HG02852 (cell line): ENCODE measurements around the gene SLC26A11.

ENCODE experiments used
- ATAC-seq: cut with Tn5 transposase; IDR thresholded peaks from one replicate; pipeline ENCODE4 v1.9.1; 2021; ENCODE audit warnings: mild to moderate bottlenecking, moderate library complexity; ENCODE audit not compliant: unreplicated experiment

The SLC26A11 gene

DNA sequence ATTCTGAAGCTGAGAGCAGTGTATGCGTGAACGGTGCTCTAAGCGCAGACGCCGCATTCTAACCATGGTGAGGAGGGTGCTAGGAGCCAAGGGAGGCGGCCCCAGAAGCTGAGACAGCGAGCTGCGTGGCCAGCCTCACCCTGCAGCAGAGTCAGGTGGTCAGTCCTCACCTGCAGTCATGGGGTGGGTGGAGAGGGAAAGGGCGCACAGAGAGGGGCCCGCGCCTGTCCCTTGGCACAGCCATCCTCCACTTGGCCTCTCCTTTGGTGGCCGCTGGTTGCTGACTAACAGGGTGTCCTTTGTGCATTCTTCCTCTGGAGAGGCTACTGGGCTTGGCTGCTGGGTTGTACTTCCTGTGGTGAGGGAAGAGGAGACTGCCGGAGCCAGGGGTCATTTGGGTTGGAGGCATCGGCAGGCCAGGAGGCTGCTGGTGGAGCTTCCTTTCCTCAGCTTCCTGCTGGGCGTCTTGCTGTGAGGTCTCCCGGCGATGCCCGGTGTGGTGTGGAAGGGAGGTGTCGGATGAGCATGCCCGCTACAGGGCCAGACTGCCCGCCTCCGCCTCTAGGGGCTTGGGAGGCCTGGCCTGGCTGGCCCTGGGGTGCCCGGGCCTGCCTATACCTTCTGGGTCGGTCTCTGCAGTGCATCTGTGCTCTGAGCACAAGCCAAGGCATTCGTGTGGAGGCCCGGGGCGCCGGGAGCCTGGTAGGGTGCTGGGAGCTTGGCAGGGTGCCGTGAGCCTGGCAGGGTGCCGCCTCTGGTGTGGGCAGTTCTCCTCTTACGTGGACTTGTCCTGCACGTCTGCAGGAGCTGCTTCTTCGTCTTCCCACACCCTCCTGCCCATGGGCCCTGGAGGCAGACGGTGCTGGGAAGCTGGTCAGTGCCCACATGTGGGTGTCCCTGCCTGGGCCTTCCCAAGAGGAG lies 57.8 kb downstream of the SLC26A11 start:
- no peak for ATAC-seq

DNA sequence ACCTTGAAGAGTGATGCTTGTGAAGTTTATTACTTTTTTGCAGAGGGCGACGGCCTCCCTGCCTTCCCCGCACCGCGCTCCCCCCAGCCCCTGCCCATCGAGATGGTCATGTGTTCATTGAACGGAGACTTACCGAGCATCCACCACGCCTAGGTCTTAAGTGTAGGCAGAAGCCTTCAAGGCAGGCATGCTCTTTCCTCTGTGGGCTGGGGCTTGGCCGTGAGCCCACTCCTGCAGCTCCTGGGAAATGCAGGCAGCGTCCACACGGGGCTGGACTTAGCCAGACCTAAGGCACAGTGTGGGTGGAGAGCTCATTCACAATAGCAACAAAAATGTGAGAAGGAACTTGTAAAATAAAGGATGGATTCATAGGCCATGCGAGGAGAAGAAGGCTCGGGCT lies 59.7 kb downstream of the SLC26A11 start:
- ATAC-seq: no peak

DNA sequence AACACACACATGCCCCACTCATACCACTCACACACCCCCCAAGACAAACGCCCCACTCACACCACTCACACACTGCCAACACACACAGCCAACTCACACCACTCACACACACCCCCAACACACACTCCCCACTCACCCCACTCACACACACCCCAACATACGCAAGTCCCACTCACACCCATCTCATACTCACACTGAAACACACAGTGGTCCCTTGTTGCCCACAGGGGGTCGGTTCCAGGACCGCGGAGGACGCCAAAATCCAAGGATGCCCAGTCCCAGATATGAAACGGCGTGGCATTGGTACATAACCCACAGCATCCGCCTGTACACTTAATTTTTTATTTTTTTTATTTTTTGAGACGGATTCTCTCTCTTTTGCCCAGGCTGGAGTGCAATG lies 61.3 kb downstream of the SLC26A11 start:
- no peak for ATAC-seq

DNA sequence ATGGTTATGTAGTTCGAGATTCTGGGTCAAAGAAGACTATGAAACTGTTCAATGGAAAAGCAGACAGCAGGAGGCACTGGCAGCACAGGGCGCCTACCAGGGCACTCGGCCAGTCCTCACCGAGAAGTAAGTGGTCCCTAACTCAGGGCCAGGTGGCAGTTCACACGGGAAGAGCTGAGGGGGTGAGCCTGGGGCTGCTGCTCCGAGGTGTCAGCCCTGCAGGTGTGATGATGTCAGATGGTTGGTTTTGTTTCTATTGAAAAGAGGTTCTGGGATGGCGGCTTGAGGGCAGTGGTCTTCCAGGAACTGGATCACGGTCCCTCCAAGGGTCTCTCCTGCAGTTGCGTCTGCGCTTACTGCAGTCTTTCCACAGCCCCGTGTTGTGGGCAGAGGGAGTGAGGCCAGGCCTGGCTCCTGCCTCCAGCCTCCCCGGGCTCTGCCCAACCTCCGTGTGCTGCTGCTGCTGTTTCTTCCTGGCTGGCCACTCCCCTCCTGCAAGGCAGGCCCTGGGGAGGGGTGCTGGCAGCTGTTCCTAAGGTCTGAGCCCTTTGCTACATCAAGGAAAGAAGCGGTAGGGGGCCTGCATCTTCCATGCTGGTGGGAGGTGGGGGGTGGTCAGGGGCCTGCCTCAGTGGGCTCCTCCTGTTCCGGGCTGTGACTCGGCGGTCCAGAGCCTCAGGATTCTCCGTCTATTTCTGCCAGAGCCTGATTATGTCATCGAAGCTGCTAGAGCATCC lies 63.1 kb downstream of the SLC26A11 start:
- no peak for ATAC-seq

DNA sequence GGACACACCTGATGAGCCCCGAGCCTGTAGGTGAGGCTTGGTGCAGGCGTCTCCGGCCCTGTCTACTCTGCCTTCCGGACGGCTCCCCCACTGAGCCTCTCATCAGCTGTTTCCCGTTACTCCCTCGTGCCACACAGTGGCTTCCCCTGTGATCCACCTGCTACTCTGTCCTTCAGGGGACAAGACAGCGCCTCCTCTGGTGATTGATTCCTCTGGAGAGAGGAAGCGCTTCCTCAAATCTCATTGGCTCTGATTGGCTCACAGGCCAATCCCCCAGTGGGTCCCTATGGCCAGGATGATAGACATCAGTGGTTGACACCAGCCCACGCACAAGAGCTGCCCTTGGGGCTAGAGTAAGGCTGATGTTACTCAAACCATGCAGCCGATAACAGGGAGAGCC lies 64.4 kb downstream of the SLC26A11 start:
- no peak for ATAC-seq

DNA sequence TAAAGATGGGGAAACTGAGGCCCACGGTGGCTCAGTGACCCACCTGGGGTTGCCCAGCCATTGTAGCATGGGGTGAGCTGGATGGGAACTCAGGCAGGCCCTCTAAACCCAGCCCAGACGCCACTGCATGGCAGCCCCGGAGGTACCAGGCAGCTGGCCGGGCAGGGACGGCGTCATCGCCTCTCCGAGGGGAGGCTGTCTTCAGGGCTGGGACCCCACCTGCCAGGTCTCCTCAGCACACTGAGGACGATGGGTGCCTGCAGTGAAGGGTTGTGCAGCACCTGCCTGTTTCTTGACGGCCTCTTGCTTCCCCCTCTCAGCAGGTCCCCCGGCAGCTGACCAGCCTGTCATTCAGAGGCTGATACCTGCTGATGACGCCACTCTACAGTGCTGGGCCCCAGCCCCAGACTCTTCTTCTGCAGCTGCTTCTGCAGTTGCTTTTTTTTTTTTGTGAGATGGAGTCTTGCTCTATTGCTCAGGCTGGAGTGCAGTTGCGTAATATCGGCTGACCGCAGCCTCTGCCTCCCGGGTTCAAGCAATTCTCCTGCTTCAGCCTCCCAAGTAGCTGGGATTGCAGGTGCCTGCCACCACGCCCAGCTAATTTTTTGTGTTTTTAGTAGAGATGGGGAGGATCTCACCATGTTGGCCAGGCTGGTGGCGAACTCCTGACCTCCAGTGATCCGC lies 65.2 kb downstream of the SLC26A11 start:
- ATAC-seq: no peak

DNA sequence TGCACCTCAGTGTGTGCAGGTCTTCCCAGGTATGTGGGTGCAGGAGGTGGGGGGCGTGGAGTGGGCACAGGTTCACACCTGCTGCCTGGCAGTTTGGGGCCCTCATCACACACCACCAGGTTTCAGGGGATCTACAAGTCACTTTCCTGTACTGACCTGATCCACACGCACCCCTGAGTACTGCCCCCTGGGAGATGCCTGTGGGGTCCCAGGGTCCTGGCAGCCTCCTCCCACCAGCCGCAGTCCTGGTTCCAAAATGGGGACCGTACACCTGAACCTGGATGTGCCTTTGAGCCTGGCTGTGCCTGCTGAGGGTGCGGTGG lies 66.4 kb downstream of the SLC26A11 start:
- ATAC-seq: no peak

DNA sequence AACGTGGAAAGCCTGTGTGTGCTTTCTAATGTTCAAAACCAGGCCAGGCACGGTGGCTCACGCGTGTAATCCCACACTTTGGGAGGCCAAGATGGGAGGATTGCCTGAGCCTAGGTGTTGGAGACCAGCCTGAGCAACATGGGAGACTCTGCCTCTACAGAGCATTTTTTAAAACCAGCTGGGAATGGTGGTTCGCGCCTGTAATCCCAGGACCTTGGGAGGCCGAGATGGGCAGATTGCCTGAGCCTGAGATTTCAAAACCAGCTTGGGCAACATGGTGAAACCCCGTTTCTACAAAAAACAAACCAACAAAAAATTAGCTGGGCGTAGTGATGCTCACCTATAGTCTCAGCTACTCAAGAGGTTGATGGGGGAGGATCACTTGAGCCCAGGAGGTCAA lies 66.8 kb downstream of the SLC26A11 start:
- ATAC-seq: no peak

DNA sequence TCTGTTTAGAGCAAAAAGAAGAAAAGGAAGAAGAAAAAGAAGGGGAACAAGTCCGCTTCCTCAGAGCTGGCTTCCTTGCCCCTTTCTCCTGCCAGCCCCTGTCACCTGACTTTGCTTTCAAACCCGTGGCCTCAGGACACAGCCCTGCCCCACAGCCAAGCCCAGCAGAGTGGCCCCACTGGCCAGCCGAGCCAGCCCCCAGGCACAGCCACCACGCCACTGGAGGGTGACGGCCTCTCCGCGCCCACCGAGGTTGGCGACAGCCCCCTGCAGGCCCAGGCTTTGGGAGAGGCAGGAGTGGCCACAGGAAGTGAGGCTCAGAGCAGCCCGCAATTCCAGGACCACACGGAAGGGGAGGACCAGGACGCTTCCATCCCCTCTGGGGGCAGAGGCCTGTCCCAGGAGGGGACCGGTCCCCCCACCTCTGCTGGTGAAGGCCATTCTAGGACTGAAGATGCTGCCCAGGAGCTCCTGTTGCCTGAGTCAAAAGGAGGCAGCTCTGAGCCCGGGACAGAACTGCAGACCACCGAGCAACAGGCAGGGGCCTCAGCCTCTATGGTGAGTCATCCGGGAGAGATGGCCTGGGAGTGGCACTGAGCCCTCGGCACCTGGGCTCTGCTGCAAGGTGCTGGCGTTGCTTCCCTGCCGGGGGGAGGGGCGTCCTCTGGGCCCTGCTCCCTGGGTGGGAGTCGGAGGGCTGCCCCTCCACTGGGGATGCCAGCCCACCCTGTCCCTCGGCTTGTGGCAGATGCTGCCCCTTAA lies 67.8 kb downstream of the SLC26A11 start:
- no peak for ATAC-seq

DNA sequence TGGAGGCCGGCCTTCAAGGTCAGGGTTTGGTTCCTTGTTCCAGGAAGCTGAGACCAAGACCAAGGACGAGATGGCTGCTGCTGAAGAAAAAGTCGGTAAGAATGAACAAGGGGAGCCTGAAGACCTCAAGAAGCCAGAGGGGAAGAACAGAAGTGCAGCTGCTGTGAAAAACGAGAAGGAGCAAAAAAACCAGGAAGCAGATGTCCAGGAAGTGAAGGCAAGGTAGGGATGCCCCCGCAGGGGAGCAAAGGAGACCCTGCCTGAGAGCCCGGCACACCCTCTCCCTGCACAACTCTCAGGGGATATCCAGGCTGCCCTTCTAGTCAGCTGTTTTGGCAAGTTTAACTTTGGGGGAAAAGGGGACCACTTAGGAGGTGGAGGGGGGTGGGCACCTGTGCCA lies 69.4 kb downstream of the SLC26A11 start:
- no peak for ATAC-seq

DNA sequence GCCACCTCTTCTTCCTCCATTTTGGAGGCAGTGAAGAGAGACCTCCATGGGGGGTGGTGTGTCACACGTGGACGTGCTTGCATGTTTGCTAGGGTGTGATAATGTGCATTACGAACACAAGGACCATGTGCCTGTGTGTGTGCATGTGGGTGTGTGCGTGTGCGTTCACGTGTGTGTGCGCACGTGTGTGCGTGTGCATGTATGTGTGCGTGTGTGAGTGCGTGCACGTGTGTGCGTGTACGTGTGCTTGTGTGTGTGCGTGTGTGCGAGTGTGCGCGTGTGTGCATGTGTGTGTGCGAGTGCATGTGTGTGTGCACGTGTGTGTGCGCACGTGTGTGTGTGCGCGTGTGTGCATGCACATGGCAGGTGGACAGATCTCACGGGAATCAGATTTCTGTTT lies 69.9 kb downstream of the SLC26A11 start:
- no peak for ATAC-seq

DNA sequence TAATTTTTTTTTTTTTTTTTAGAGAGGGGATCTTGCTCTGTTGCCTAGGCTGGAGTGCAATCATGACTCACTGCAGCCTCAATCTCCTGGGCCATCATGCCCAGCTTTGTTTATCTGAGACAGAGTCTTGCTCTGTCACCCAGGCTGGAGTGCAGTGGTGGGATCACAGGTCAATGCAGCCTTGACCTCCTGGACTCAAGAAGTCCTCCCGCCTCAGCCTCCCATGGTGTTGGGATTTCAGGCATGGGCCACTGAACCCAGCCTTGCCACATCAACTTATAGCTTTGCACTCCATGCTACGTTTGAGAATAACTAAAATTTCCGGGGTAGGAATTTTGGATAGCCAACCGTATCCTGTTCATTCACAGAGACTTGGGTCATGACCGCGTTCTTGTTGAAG lies 71.0 kb downstream of the SLC26A11 start:
- no peak for ATAC-seq

DNA sequence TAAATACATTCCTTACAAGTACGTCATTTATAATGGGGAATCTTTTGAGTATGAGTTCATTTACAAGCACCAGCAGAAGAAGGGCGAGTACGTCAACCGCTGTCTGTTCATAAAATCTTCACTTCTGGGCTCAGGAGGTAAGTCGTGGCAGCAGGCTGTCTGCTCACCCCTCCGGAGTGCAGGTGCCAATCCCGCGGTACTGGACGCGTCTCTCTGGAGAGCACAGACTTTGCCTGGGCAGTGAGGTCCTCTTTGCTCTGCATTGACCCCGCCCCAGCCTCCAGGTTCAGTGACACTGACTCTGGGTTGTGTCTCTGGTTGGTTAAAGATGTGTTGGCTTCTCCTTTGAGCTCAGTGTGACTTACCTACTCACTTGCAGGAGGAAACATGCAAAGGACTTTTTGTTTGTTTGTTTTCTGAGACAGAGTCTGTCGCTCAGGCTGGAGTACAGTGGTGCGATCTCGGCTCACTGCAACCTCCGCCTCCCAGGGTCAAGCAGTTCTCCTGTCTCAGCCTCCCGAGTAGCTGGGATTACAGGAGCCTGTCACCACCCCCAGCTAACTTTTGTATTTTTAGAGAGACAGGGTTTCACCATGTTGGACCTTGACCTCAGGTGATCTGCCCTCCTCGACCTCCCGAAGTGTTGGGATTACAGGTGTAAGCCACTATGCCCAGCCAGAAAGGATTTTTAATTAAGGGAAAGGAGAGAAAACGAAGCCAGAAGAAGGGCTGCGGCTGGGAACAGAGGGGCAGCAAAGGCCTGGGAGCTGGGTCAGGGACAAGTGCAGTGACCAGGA lies 71.7 kb downstream of the SLC26A11 start:
- no peak for ATAC-seq

DNA sequence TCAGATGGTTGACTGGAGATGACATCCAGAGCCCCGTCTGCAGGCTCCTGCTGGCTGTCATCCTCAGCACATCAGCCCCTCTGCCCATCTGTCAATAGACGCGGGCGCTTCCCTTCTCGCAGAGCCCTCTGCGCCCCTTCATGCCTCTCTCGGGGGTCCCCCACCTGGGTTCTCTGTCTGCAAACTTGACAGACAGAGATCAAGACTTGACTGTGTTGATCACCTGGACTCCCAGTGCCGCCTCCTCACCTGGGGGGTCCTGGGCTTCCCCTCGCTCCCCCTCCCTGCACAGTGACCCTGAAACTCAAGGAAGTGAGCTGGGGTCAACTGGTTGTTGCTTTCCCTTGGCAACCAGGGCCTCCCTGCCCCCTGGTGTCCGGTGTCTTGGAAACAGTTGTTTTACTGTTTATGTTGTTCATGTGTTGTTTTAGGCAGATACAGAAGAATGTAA lies 72.3 kb downstream of the SLC26A11 start:
- no peak for ATAC-seq

DNA sequence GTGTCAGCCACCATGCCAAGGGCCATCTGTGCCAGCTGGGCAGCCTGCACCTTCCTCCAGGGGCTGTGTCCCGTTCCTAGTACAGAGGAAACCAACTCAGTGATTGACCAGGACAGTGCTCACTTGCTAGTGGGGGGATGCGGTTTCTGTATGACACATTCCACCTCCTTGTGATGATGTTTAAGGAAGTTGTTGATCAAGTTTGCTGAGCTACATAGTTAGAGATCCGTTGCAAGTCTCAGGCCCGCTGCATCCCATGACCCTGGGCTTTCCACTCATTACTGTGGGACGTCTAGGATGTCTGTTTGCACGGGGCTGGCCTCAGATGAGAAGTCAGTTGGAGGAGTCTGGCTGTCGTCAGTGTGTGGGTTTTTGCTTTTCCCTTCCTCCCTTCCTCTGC lies 74.0 kb downstream of the SLC26A11 start:
- no peak for ATAC-seq

DNA sequence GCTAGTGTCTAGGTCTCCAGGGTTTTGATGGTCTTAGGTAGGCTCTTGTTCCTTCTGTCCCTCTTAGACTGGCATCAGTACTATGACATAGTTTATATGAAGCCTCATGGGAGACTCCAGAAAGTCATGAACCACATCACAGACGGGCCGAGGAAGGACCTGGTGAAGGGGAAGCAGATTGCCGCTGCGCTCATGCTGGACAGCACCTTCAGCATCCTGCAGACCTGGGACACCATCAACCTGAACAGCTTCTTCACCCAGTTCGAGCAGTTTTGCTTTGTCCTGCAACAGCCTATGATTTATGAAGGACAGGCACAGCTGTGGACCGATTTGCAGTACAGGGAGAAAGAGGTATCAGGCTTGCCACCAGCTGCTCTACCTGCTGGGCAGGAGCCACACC lies 74.4 kb downstream of the SLC26A11 start:
- no peak for ATAC-seq

DNA sequence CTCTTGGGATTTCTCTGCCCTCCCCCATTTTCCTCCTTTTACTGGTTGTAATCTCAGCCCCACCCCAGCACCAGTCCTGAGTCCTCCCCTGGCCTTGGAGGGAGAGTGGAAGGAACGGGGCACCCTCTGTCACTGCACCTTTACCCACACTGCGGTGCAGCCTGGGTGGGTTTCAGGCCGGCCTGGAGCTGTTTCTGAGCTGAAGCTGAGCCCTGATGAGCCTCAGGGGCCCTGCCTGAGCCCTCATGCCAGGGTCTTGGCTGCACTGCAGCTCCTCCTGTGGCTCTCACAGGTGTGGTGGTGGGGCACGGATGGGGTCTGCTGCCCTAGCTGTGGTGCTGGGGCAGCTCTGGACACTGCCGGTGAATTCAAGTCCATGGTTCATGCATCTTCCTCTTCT lies 74.9 kb downstream of the SLC26A11 start:
- no peak for ATAC-seq

DNA sequence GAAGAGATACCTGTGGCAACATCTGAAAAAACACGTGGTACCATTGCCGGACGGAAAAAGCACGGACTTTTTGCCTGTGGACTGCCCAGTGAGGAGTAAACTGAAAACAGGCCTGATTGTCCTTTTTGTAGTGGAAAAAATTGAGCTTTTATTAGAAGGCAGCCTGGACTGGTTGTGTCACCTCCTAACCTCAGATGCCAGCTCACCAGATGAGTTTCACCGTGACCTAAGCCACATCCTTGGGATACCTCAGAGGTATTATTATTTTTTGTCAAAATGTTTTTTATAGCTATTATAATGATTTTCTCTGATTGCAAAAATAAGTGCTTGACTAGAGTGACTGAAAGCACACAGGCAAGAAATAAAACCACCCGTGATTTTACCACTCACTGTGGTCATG lies 75.3 kb downstream of the SLC26A11 start:
- no peak for ATAC-seq

DNA sequence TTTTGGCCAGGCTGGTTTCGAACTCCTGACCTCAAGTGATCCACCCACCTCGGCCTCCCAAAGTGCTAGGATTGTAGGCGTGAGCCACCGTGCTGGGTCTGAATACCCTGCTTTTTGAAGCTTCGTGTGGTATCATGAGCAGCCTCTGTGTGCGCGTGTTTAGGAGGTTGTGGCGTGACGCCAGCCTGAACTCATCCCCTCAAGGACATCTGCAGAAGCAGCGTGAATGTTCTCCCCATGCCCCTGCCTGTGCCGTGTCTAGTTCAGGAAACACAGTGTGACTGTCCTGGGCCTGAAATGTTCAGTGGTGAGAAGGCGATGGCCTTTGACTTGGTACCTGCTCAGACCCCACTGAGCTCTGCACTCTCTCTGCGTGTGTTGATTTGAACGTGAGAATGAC lies 76.0 kb downstream of the SLC26A11 start:
- ATAC-seq: no peak

DNA sequence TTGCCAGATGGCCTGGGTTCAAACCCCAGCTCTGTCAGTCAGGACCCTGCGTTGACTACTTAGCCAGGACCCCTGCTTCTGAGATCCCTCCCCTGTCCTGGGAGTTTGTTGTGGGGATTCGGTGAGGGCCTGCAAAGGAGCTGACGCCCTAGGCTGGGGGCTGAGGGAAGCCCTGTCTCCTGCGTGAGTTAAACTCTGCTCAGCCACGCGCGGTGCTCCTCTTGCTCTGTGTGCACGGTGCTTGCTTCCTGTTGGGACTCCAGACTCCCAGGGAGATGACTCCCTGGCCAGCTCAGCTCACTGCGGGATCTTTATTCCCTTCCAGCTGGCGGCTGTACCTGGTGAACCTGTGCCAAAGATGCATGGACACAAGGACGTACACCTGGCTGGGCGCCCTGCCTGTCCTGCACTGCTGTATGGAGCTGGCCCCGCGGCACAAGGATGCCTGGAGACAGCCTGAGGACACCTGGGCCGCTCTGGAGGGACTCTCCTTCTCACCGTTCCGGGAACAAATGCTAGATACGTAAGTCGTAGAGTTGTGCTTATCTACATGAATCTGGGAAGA lies 77.9 kb downstream of the SLC26A11 start:
- no peak for ATAC-seq
